GM21576 (cell line): ENCODE measurements around the gene FER.
A peak's percentile ranks its signal among the peaks of the same experiment; 100 is the strongest.

Experiments used
- ATAC-seq: cut with Tn5 transposase; IDR thresholded peaks from one replicate; pipeline ENCODE4 v1.9.1; 2021; ENCODE audit warnings: mild to moderate bottlenecking, moderate library complexity; ENCODE audit not compliant: unreplicated experiment

The FER gene

GRCh38 chr5:109100971-109101370 lies 353.3 kb downstream of the FER start:
- ATAC-seq: no peak

- ATAC-seq: no peak
Observed at GRCh38 chr5:109102096-109102690, 354.5 kb downstream of the FER start.

GRCh38 chr5:109105631-109106267 lies 358.1 kb downstream of the FER start:
- no peak for ATAC-seq

GRCh38 chr5:109111680-109112079 lies 364.0 kb downstream of the FER start:
- no peak for ATAC-seq

- ATAC-seq: no peak
Observed at GRCh38 chr5:109113608-109114007, 365.9 kb downstream of the FER start.

GRCh38 chr5:109121225-109121624 lies 373.5 kb downstream of the FER start:
- ATAC-seq: no peak

- ATAC-seq: no peak
Observed at GRCh38 chr5:109125755-109126429, 378.2 kb downstream of the FER start.

- no peak for ATAC-seq
Observed at GRCh38 chr5:109126481-109126880, 378.8 kb downstream of the FER start.

GRCh38 chr5:109136906-109137305 lies 389.2 kb downstream of the FER start:
- ATAC-seq: no peak

GRCh38 chr5:109141222-109142200 lies 393.8 kb downstream of the FER start:
- ATAC-seq: no peak

- ATAC-seq: no peak
Observed at GRCh38 chr5:109143031-109143430, 395.3 kb downstream of the FER start.

GRCh38 chr5:109145139-109145538 lies 397.4 kb downstream of the FER start:
- no peak for ATAC-seq

GRCh38 chr5:109146591-109146990 lies 398.9 kb downstream of the FER start:
- no peak for ATAC-seq

- ATAC-seq: no peak
Observed at GRCh38 chr5:109152565-109152964, 404.9 kb downstream of the FER start.

- ATAC-seq: peak; percentile 69
Observed at GRCh38 chr5:109155625-109156024, 407.9 kb downstream of the FER start.

- ATAC-seq: no peak
Observed at GRCh38 chr5:109156885-109157284, 409.2 kb downstream of the FER start.

GRCh38 chr5:109160468-109160867 lies 412.8 kb downstream of the FER start:
- ATAC-seq: no peak

GRCh38 chr5:109161914-109162683 lies 414.4 kb downstream of the FER start:
- peak; percentile 60 for ATAC-seq

- no peak for ATAC-seq
Observed at GRCh38 chr5:109163336-109163735, 415.6 kb downstream of the FER start.

- ATAC-seq: no peak
Observed at GRCh38 chr5:109164001-109164400, 416.3 kb downstream of the FER start.
